Measurements from ENCODE around the gene EXOC3.

DNA sequence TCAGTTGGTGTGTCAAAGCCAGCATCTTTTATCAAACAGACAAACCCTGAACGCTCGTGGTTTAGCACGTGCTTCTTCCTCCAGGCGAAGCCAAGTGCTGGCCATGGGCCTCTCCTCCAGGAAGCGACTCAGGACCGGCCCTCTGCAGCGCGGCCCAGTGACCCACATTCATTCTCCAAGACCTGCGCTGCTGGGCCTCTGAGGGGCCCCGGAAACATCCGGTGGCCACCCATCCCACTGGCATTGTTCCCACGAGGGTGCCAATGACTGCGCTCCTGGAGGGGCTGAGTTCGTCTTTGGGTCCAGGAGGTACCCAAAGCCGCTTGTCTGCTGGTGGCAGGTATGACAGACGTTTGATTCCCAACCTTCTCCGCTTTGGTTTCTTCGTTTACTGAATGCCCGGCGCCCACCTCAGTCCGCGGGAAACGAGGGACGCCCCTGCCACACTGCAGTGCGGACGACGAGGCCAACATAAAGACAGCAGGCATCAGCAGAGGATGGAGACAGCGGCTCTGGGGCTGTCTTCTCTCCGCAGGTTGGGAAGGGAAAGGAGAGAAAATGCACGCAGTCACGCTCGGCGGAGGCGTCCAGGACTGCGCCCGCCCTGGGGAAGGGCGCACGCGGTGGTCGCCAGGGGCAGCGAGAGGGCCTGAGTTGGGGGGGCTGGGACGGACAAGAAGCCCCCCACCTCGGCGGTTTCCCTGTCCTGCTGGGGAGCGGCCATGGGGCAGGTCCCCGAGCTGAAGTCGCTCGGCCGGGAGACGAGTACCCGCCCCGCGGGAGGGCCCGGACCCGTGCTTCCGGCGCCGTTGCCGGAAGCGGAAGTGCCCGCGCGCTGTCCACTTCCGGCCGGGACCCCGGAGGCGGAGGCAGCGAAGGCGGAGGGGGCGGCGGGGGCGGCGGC lies at the start of gene EXOC3:
- no peak for TF ChIP-seq EZH2 (IDR thresholded peaks at IDR 0.05; ENCODE audit: borderline replicate concordance, insufficient read depth, low read length, poor library complexity, severe bottlenecking)
- peak; percentile 86 for TF ChIP-seq POLR2AphosphoS5 (IDR thresholded peaks at IDR 0.05)
- TF ChIP-seq, protein P1, sequence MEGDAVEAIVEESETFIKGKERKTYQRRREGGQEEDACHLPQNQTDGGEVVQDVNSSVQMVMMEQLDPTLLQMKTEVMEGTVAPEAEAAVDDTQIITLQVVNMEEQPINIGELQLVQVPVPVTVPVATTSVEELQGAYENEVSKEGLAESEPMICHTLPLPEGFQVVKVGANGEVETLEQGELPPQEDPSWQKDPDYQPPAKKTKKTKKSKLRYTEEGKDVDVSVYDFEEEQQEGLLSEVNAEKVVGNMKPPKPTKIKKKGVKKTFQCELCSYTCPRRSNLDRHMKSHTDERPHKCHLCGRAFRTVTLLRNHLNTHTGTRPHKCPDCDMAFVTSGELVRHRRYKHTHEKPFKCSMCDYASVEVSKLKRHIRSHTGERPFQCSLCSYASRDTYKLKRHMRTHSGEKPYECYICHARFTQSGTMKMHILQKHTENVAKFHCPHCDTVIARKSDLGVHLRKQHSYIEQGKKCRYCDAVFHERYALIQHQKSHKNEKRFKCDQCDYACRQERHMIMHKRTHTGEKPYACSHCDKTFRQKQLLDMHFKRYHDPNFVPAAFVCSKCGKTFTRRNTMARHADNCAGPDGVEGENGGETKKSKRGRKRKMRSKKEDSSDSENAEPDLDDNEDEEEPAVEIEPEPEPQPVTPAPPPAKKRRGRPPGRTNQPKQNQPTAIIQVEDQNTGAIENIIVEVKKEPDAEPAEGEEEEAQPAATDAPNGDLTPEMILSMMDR (IDR thresholded peaks at IDR 0.05; ENCODE audit: poor library complexity, severe bottlenecking), result no peak
- TF ChIP-seq TAF1 (IDR thresholded peaks at IDR 0.05; ENCODE audit: low read depth), result no peak
- TF ChIP-seq EP300 (conservative IDR thresholded peaks at IDR 0.05; ENCODE audit: poor library complexity, severe bottlenecking), result peak; percentile 18
- TF ChIP-seq, protein P2, sequence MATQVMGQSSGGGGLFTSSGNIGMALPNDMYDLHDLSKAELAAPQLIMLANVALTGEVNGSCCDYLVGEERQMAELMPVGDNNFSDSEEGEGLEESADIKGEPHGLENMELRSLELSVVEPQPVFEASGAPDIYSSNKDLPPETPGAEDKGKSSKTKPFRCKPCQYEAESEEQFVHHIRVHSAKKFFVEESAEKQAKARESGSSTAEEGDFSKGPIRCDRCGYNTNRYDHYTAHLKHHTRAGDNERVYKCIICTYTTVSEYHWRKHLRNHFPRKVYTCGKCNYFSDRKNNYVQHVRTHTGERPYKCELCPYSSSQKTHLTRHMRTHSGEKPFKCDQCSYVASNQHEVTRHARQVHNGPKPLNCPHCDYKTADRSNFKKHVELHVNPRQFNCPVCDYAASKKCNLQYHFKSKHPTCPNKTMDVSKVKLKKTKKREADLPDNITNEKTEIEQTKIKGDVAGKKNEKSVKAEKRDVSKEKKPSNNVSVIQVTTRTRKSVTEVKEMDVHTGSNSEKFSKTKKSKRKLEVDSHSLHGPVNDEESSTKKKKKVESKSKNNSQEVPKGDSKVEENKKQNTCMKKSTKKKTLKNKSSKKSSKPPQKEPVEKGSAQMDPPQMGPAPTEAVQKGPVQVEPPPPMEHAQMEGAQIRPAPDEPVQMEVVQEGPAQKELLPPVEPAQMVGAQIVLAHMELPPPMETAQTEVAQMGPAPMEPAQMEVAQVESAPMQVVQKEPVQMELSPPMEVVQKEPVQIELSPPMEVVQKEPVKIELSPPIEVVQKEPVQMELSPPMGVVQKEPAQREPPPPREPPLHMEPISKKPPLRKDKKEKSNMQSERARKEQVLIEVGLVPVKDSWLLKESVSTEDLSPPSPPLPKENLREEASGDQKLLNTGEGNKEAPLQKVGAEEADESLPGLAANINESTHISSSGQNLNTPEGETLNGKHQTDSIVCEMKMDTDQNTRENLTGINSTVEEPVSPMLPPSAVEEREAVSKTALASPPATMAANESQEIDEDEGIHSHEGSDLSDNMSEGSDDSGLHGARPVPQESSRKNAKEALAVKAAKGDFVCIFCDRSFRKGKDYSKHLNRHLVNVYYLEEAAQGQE (IDR thresholded peaks at IDR 0.05; ENCODE audit: borderline replicate concordance), result no peak

Measured in neural cell (in vitro differentiated cells).